ENCODE results near the gene ZPBP2. TPM values are rescaled to one million over a fixed set of nuclear protein-coding genes. Genes with fewer than 3 reads are reported as not detected.

ZPBP2 gene
- total RNA-seq, 1 experiment from 2014 or later = not detected

DNA sequence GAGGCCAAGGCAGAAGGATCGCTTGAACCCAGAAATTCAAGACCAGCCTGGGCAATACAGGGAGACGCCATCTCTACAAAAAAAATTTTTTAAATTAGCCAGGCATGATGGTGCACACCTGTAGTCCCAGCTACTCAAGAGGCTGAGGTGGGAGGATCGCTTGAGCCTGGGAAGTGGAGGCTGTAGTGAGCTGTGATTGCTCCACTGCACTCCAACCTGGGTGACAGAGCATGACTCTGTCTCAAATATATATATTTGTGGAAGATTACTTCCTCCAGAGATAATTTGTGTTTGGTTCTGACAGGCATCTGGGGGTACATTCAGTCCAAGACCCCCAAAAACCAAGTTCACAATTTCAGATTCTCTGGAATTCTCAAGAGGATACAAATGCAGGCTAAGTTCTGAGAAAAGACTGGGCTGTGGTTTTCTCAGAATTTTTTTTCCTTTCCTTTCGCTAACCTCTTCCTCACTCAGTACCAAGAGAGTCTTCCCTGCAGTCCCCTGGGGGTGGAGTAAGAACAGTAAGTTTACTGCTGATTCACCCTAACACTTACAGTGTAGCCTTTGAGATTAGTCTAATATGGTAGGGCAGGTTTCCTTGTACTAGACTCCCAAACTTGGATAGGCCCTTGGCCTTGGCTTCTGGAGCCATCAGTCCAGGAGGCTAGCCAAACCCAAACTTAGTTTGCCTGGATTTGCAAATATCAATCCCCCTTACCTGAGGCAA lies 35.3 kb downstream of the ZPBP2 start:
- no peak for DNase-seq (ENCODE audit: low read depth, low spot score)
- no peak overlapping the region for H3K4me2 ChIP-seq (ENCODE audit: low read length)
- no peaks in the 10 kb centered on the region for H3K36me3 ChIP-seq (ENCODE audit: control insufficient read depth in 1 of 2, insufficient read depth in 2 of 2, low read length in 2 of 2)
- ChIA-PET CTCF (no interaction called here), POLR2A (no interaction called here), RAD21 (ENCODE audit: low non-redundant PET in 1 of 2, low total read pairs in 2 of 2, uncharacterized antibody in 2 of 2, unreplicated experiment in 2 of 2) (no interaction called here)
- no peaks in the 10 kb centered on the region for H3K27me3 ChIP-seq (ENCODE audit: insufficient read depth, low read length)
- intact Hi-C loops (cut with micrococcal nuclease) = no loop called here
- H3K9me2 ChIP-seq (ENCODE audit: insufficient read depth) = no peaks in the 10 kb centered on the region
- ATAC-seq = no peak
- H3K9me3 ChIP-seq (ENCODE audit: control insufficient read depth in 1 of 2, insufficient read depth in 1 of 2, low read depth in 1 of 2, low read length in 2 of 2) = no peaks in the 10 kb centered on the region
- no peak overlapping the region for H3K4me3 ChIP-seq (replicated peaks in 1 of 2; ENCODE audit: low read depth in 1 of 2, low read length in 2 of 2)
- no peak for TF ChIP-seq SRF (IDR thresholded peaks at IDR 0.05; ENCODE audit: low read depth)
- TF ChIP-seq FOSL1 (IDR thresholded peaks at IDR 0.05; ENCODE audit: low read depth) = no peak
- no peak for TF ChIP-seq ZNF274 (IDR thresholded peaks at IDR 0.05; ENCODE audit: low read depth, low read length)
- TF ChIP-seq, protein P1, sequence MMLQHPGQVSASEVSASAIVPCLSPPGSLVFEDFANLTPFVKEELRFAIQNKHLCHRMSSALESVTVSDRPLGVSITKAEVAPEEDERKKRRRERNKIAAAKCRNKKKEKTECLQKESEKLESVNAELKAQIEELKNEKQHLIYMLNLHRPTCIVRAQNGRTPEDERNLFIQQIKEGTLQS (IDR thresholded peaks at IDR 0.05) = no peak
- TF ChIP-seq, protein P2, sequence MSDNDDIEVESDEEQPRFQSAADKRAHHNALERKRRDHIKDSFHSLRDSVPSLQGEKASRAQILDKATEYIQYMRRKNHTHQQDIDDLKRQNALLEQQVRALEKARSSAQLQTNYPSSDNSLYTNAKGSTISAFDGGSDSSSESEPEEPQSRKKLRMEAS (IDR thresholded peaks at IDR 0.05) = no peak
- TF ChIP-seq EZH2 (IDR thresholded peaks at IDR 0.05) = no peak
- TF ChIP-seq SIN3A (IDR thresholded peaks at IDR 0.05; ENCODE audit: low read depth) = no peak
- no peak for TF ChIP-seq ZFX (IDR thresholded peaks at IDR 0.05)
- no peak for TF ChIP-seq RAD21 (IDR thresholded peaks at IDR 0.05; ENCODE audit: low read depth)
- TF ChIP-seq POLR2A (IDR thresholded peaks at IDR 0.05; ENCODE audit: borderline replicate concordance, extremely low read depth, insufficient read depth, insufficient read length) = no peak
- no peak overlapping the region for H3K27ac ChIP-seq (ENCODE audit: low read depth, low read length)
- no peaks in the 10 kb centered on the region for H3K4me1 ChIP-seq (ENCODE audit: control insufficient read depth in 1 of 2, insufficient read depth in 2 of 2, low read length in 2 of 2)
- H2AFZ ChIP-seq (ENCODE audit: low read depth, low read length, poor library complexity, severe bottlenecking) = no peak overlapping the region
- no peaks in the 10 kb centered on the region for H4K20me1 ChIP-seq (ENCODE audit: insufficient read depth)
- BruUV-seq (replicated peaks) = no TSS peak
- H3K79me2 ChIP-seq (ENCODE audit: insufficient read depth, low read length) = no peaks in the 10 kb centered on the region
- H3K9ac ChIP-seq (ENCODE audit: low read length) = no peak overlapping the region

DNA sequence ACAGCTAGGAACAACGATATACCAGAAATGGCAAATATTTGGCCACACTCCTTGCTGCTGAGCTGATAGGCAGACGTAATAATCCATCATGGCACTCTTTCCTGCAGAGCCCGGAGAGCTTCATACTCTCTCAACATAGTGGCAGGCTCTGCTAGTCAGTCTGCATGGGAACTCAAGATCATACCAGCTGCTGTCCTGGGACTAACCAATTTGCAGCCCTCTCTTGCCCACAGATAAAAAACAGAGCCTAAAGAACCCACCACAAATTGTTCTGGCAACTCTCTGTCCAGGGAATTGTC lies 36.9 kb downstream of the ZPBP2 start:
- Histone ChIP-seq H3K9me2 (ENCODE audit: insufficient read depth) (no peaks in the 10 kb centered on the region), H3K9me3 (ENCODE audit: control insufficient read depth in 1 of 2, insufficient read depth in 1 of 2, low read depth in 1 of 2, low read length in 2 of 2) (no peaks in the 10 kb centered on the region), H3K27ac (ENCODE audit: low read depth, low read length) (no peak overlapping the region), H2AFZ (ENCODE audit: low read depth, low read length, poor library complexity, severe bottlenecking) (no peak overlapping the region), H3K4me2 (ENCODE audit: low read length) (no peak overlapping the region), H3K4me1 (ENCODE audit: control insufficient read depth in 1 of 2, insufficient read depth in 2 of 2, low read length in 2 of 2) (no peaks in the 10 kb centered on the region), H3K4me3 (replicated peaks in 1 of 2; ENCODE audit: low read depth in 1 of 2, low read length in 2 of 2) (no peak overlapping the region), H3K9ac (ENCODE audit: low read length) (no peak overlapping the region), H3K27me3 (ENCODE audit: insufficient read depth, low read length) (no peaks in the 10 kb centered on the region), H4K20me1 (ENCODE audit: insufficient read depth) (no peaks in the 10 kb centered on the region), H3K36me3 (ENCODE audit: control insufficient read depth in 1 of 2, insufficient read depth in 2 of 2, low read length in 2 of 2) (no peaks in the 10 kb centered on the region), H3K79me2 (ENCODE audit: insufficient read depth, low read length) (no peaks in the 10 kb centered on the region)
- TF ChIP-seq ZNF274 (IDR thresholded peaks at IDR 0.05; ENCODE audit: low read depth, low read length) = no peak
- no peak for TF ChIP-seq EGR1 (IDR thresholded peaks at IDR 0.05; ENCODE audit: low read depth)
- no peak for TF ChIP-seq YY1 (IDR thresholded peaks at IDR 0.05; ENCODE audit: extremely low read depth, insufficient replicate concordance, low read depth, low read length)
- no peak for TF ChIP-seq RAD21 (IDR thresholded peaks at IDR 0.05; ENCODE audit: low read depth)
- ChIA-PET POLR2A (no interaction called here), CTCF (no interaction called here), RAD21 (ENCODE audit: low non-redundant PET in 1 of 2, low total read pairs in 2 of 2, uncharacterized antibody in 2 of 2, unreplicated experiment in 2 of 2) (no interaction called here)
- intact Hi-C loops (cut with micrococcal nuclease) = no loop called here
- ATAC-seq = no peak
- BruUV-seq (replicated peaks) = no TSS peak
- no peak for DNase-seq (ENCODE audit: low read depth, low spot score)

Measured in HCT116 (cell line).